H7 (cell line): ENCODE data around the gene SPOCK1. TPM values are rescaled to one million over a fixed set of nuclear protein-coding genes. Genes with fewer than 3 reads are reported as not detected.

ENCODE experiments used
- DNase-seq: peaks from one replicate; pipeline ENCODE4 v3.0.0; 2012
- H3K27me3 ChIP-seq: 2 replicates; pipeline ENCODE4 v1.6.0; 2011; ENCODE audit warnings: mild to moderate bottlenecking, low read length; ENCODE audit not compliant: control insufficient read depth, insufficient read depth
- H3K36me3 ChIP-seq: replicated peaks from 2 replicates; pipeline ENCODE4 v1.5.1; 2011; ENCODE audit warnings: low read length; ENCODE audit not compliant: control insufficient read depth, insufficient read depth
- H3K4me3 ChIP-seq: 2 replicates; pipeline ENCODE4 v1.5.1; 2011; ENCODE audit warnings: low read depth, mild to moderate bottlenecking, control low read depth, low read length, moderate library complexity; ENCODE audit not compliant: insufficient read depth
- total RNA-seq: library from RNA; depleted of rRNA; stranded (reverse); fragments of >200 nt; shearing (Covaris generic); gene quantifications from 2 replicates; pipeline ENCODE4 v1.2.3, GENCODE V29; 2014

The SPOCK1 gene
- total RNA-seq, 1 experiment from 2014 or later = 1.4 TPM

- H3K36me3 ChIP-seq = no peaks in the 10 kb centered on the region
- no peak overlapping the region for H3K4me3 ChIP-seq
- no peaks in the 10 kb centered on the region for H3K27me3 ChIP-seq
- no peak for DNase-seq
Measured at GRCh38 chr5:137096149-137097103, 402.7 kb downstream of the SPOCK1 start.

GRCh38 chr5:137095597-137095996 is 403.5 kb downstream of the SPOCK1 start:
- Histone ChIP-seq H3K27me3 (no peaks in the 10 kb centered on the region), H3K36me3 (no peaks in the 10 kb centered on the region), H3K4me3 (no peak overlapping the region)
- DNase-seq = no peak

- Histone ChIP-seq H3K27me3 (no peaks in the 10 kb centered on the region), H3K4me3 (no peak overlapping the region), H3K36me3 (no peaks in the 10 kb centered on the region)
- DNase-seq = no peak
Measured at GRCh38 chr5:137092831-137093230, 406.3 kb downstream of the SPOCK1 start.

GRCh38 chr5:137091472-137091871 is 407.7 kb downstream of the SPOCK1 start:
- no peaks in the 10 kb centered on the region for H3K27me3 ChIP-seq
- no peaks in the 10 kb centered on the region for H3K36me3 ChIP-seq
- no peak overlapping the region for H3K4me3 ChIP-seq
- DNase-seq = peak; percentile 48

GRCh38 chr5:137090721-137091120 is 408.4 kb downstream of the SPOCK1 start:
- DNase-seq = no peak
- Histone ChIP-seq H3K4me3 (no peak overlapping the region), H3K36me3 (no peaks in the 10 kb centered on the region), H3K27me3 (no peaks in the 10 kb centered on the region)

GRCh38 chr5:137090151-137090550 is 409.0 kb downstream of the SPOCK1 start:
- no peaks in the 10 kb centered on the region for H3K36me3 ChIP-seq
- no peak overlapping the region for H3K4me3 ChIP-seq
- DNase-seq = no peak
- H3K27me3 ChIP-seq = no peaks in the 10 kb centered on the region

- no peaks in the 10 kb centered on the region for H3K36me3 ChIP-seq
- H3K27me3 ChIP-seq = no peaks in the 10 kb centered on the region
- no peak overlapping the region for H3K4me3 ChIP-seq
- no peak for DNase-seq
Measured at GRCh38 chr5:137088175-137088574, 411.0 kb downstream of the SPOCK1 start.

GRCh38 chr5:137086342-137086741 is 412.8 kb downstream of the SPOCK1 start:
- no peak for DNase-seq
- Histone ChIP-seq H3K36me3 (no peaks in the 10 kb centered on the region), H3K27me3 (no peaks in the 10 kb centered on the region), H3K4me3 (no peak overlapping the region)

GRCh38 chr5:137085206-137085605 is 413.9 kb downstream of the SPOCK1 start:
- no peaks in the 10 kb centered on the region for H3K36me3 ChIP-seq
- no peak overlapping the region for H3K4me3 ChIP-seq
- H3K27me3 ChIP-seq = no peaks in the 10 kb centered on the region
- DNase-seq = no peak

GRCh38 chr5:137084016-137084415 is 415.1 kb downstream of the SPOCK1 start:
- H3K27me3 ChIP-seq = no peaks in the 10 kb centered on the region
- DNase-seq = no peak
- H3K36me3 ChIP-seq = no peaks in the 10 kb centered on the region
- H3K4me3 ChIP-seq = no peak overlapping the region

GRCh38 chr5:137082951-137083350 is 416.2 kb downstream of the SPOCK1 start:
- Histone ChIP-seq H3K36me3 (no peaks in the 10 kb centered on the region), H3K27me3 (no peaks in the 10 kb centered on the region), H3K4me3 (no peak overlapping the region)
- DNase-seq = no peak

GRCh38 chr5:137078171-137078665 is 420.9 kb downstream of the SPOCK1 start:
- DNase-seq = no peak
- Histone ChIP-seq H3K27me3 (no peaks in the 10 kb centered on the region), H3K4me3 (no peak overlapping the region), H3K36me3 (no peaks in the 10 kb centered on the region)

- peak; percentile 91 for DNase-seq
- H3K4me3 ChIP-seq = no peak overlapping the region
- H3K36me3 ChIP-seq = no peaks in the 10 kb centered on the region
- no peaks in the 10 kb centered on the region for H3K27me3 ChIP-seq
Measured at GRCh38 chr5:137075163-137075970, 423.8 kb downstream of the SPOCK1 start.

- Histone ChIP-seq H3K27me3 (no peaks in the 10 kb centered on the region), H3K36me3 (no peaks in the 10 kb centered on the region), H3K4me3 (no peak overlapping the region)
- no peak for DNase-seq
Measured at GRCh38 chr5:137073189-137073588, 425.9 kb downstream of the SPOCK1 start.
